PC-9 (cell line): ENCODE measurements around the gene CACNA2D1. TPM values are rescaled to one million over a fixed set of nuclear protein-coding genes. Genes with fewer than 3 reads are reported as not detected.

Source experiments
- BruUV-seq: library from RNA; stranded (reverse); fragments of 400-500 nt; replicated peaks from 2 replicates; lab custom pipeline; 2021; lab: Mats Ljungman, UMichigan
- CTCF ChIA-PET: fragments of 300-600 bp; sonication (Branson Sonifier 250); formaldehyde crosslinking; loops from one replicate; lab custom pipeline; 2022; ENCODE audit warnings: antibody characterized with exemption; lab: Charles Lee
- POLR2A ChIA-PET: fragments of 300-600 bp; sonication (Branson Sonifier 250); formaldehyde crosslinking; loops from one replicate; lab custom pipeline; 2022; ENCODE audit warnings: antibody characterized with exemption; ENCODE audit not compliant: unreplicated experiment; lab: Charles Lee
- DNase-seq, 2 experiments: peaks; one replicate each; pipeline versions ENCODE4 v3.0.0 to v3.0.0-alpha.2; 2015 to 2022; ENCODE audit warnings: mixed read lengths in 1 of 2
- H2AFZ ChIP-seq: fragments of 200-600 bp; sonication (generic); 2 replicates; pipeline ENCODE4 v1.8.1; 2017; ENCODE audit warnings: antibody characterized with exemption
- H3F3A ChIP-seq: fragments of 200-600 bp; sonication (generic); 2 replicates; pipeline ENCODE4 v1.8.1; 2017; ENCODE audit warnings: antibody characterized with exemption, mild to moderate bottlenecking, low read depth; ENCODE audit not compliant: insufficient read depth
- H3K27ac ChIP-seq: fragments of 200-600 bp; sonication (generic); 2 replicates; pipeline ENCODE4 v1.6.1; 2016; ENCODE audit warnings: mixed run types
- H3K27me3 ChIP-seq: fragments of 200-600 bp; sonication (generic); 2 replicates; pipeline ENCODE4 v1.6.1; 2016; ENCODE audit warnings: low read depth, mixed run types; ENCODE audit not compliant: insufficient read depth
- H3K36me3 ChIP-seq: fragments of 200-600 bp; sonication (generic); 2 replicates; pipeline ENCODE4 v1.6.1; 2016; ENCODE audit warnings: low read depth, mixed run types
- H3K4me1 ChIP-seq: fragments of 200-600 bp; sonication (generic); replicated peaks from 2 replicates; pipeline ENCODE4 v1.6.1; 2016; ENCODE audit warnings: mixed run types; ENCODE audit not compliant: insufficient read depth
- H3K4me2 ChIP-seq: fragments of 200-600 bp; sonication (generic); 2 replicates; pipeline ENCODE4 v1.6.1; 2017; ENCODE audit warnings: mixed run types
- H3K4me3 ChIP-seq: fragments of 200-600 bp; sonication (generic); 2 replicates; pipeline ENCODE4 v1.6.1; 2016; ENCODE audit warnings: mixed run types
- H3K79me2 ChIP-seq: fragments of 200-600 bp; sonication (generic); 2 replicates; pipeline ENCODE4 v1.6.1; 2017; ENCODE audit warnings: low read depth, mixed run types
- H3K9me2 ChIP-seq: fragments of 200-600 bp; sonication (generic); 2 replicates; pipeline ENCODE4 v1.8.1; 2017; ENCODE audit warnings: mild to moderate bottlenecking; ENCODE audit not compliant: insufficient read depth
- H3K9me3 ChIP-seq: fragments of 200-600 bp; sonication (generic); 2 replicates; pipeline ENCODE4 v1.8.1; 2016; ENCODE audit warnings: low read depth; ENCODE audit not compliant: insufficient read depth
- H4K20me1 ChIP-seq: fragments of 200-600 bp; sonication (generic); 2 replicates; pipeline ENCODE4 v1.8.1; 2017; ENCODE audit not compliant: insufficient read depth
- EZH2 ChIP-seq: fragments of 200-600 bp; sonication (generic); IDR thresholded peaks from 2 replicates; pipeline ENCODE4 v1.8.0; 2017; ENCODE audit warnings: antibody characterized with exemption, low read depth
- intact Hi-C: fragments of 100-400 bp; cut with micrococcal nuclease; formaldehyde crosslinking; loops from one replicate; pipeline ENCODE4 v1.10.0; 2022; ENCODE audit not compliant: unreplicated experiment
- total RNA-seq: library from RNA; stranded (reverse); gene quantifications from 2 replicates; pipeline ENCODE4 v1.2.3, GENCODE V29; 2021
- TF ChIP-seq, protein P1 (sequence below): fragments of 200-600 bp; sonication (generic); conservative IDR thresholded peaks from 2 replicates; pipeline ENCODE4 v1.6.1; 2017; ENCODE audit warnings: mixed run types, antibody characterized with exemption, mild to moderate bottlenecking, moderate library complexity

Gene CACNA2D1
- total RNA-seq, 1 experiment from 2014 or later, result 3.2 TPM

DNA sequence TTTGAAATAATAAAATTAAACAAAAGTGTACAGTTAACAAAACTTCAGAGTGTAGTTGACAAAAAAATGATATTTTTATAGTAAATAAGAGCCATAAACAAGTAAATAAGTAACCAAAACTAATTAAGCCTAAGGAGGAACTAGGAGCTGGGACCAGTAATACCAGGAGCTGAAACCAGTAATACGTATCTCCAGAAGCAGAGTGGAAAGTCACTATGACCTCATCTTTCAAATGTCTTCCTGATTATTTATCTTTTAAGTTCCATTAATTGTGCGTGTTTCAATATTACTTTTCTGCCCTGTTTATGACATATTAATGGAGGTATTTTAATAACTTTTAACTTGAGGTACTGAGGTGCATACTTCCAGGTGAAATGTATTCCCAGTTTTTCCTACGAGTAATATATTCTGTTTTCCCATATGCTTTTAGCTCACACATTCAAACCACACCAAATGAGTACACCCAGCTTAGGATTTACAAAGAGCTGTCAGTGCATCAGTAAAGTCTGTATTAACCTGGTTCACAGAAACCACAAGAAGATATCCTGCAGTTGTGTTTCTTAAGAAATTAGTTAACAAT is 390.0 kb downstream of the CACNA2D1 start:
- H3K27me3 ChIP-seq, result no peaks in the 10 kb centered on the region
- DNase-seq, result no peak
- no peaks in the 10 kb centered on the region for H3K9me3 ChIP-seq
- BruUV-seq, result no TSS peak
- H3K36me3 ChIP-seq, result no peaks in the 10 kb centered on the region
- CTCF ChIA-PET, result no interaction called here
- H3K9me2 ChIP-seq, result no peaks in the 10 kb centered on the region
- TF ChIP-seq EZH2, result no peak
- TF ChIP-seq, protein P1, sequence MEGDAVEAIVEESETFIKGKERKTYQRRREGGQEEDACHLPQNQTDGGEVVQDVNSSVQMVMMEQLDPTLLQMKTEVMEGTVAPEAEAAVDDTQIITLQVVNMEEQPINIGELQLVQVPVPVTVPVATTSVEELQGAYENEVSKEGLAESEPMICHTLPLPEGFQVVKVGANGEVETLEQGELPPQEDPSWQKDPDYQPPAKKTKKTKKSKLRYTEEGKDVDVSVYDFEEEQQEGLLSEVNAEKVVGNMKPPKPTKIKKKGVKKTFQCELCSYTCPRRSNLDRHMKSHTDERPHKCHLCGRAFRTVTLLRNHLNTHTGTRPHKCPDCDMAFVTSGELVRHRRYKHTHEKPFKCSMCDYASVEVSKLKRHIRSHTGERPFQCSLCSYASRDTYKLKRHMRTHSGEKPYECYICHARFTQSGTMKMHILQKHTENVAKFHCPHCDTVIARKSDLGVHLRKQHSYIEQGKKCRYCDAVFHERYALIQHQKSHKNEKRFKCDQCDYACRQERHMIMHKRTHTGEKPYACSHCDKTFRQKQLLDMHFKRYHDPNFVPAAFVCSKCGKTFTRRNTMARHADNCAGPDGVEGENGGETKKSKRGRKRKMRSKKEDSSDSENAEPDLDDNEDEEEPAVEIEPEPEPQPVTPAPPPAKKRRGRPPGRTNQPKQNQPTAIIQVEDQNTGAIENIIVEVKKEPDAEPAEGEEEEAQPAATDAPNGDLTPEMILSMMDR, result no peak
- H3F3A ChIP-seq, result peaks cover 4% of the 10 kb centered on the region; the same call in 1 of the 2 replicates
- H3K4me1 ChIP-seq, result peaks cover 9% of the 10 kb centered on the region
- POLR2A ChIA-PET, result no interaction called here
- intact Hi-C loops, result no loop called here
- no peak overlapping the region for H2AFZ ChIP-seq
- H3K4me2 ChIP-seq, result no peak overlapping the region
- H3K27ac ChIP-seq, result no peak overlapping the region
- no peak overlapping the region for H3K4me3 ChIP-seq
- no peaks in the 10 kb centered on the region for H3K79me2 ChIP-seq
- no peaks in the 10 kb centered on the region for H4K20me1 ChIP-seq

DNA sequence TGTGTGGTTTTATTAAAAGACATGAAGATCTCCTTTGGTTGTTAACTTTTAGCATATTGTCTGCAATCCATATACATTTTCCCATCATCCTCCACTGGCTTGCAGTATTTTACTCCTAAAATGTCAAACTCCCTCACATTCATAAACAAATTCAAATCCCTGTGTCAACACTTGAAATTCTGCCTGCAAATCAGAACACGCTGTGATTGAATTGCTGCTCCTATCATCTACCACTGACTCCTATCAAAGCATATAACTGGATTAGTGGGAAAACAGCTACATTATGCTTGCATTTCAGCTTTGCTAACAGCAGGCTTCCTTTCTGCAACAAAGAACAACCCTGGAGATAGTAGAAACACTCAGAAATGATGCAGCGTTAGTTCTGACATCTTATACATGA is 392.0 kb downstream of the CACNA2D1 start:
- Histone ChIP-seq H3K9me2 (no peaks in the 10 kb centered on the region), H4K20me1 (no peaks in the 10 kb centered on the region), H3K4me3 (no peak overlapping the region), H3K27me3 (no peaks in the 10 kb centered on the region), H3K27ac (no peak overlapping the region), H3K4me2 (no peak overlapping the region), H3K36me3 (no peaks in the 10 kb centered on the region), H2AFZ (no peak overlapping the region), H3K79me2 (no peaks in the 10 kb centered on the region), H3K9me3 (no peaks in the 10 kb centered on the region), H3F3A (peaks cover 4% of the 10 kb centered on the region; the same call in 1 of the 2 replicates), H3K4me1 (peaks cover 9% of the 10 kb centered on the region)
- no peak for TF ChIP-seq EZH2
- TF ChIP-seq, protein P1, result no peak
- intact Hi-C loops, result no loop called here
- no peak for DNase-seq
- POLR2A ChIA-PET, result no interaction called here
- BruUV-seq, result no TSS peak
- CTCF ChIA-PET, result no interaction called here

DNA sequence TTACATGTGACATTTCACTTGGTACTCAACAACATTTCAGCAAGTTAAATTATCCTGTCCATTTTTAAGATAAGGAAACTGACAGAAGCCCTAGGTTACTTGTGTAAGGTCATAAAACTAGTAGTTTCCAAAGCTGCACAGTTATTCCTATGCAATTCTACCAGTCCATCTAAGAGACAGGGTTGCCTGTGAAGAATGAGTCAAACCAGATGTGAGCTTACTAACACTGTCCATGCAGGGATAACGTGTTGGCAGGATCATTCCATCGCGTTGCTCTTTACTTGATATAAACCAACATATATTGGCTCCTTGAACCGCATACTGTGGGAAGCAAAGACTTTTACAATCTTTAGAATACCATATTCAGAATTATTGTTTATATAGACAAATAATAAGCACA is 392.8 kb downstream of the CACNA2D1 start:
- Histone ChIP-seq H3K4me2 (no peak overlapping the region), H3F3A (peaks cover 4% of the 10 kb centered on the region; the same call in 1 of the 2 replicates), H3K36me3 (no peaks in the 10 kb centered on the region), H3K4me1 (peaks cover 9% of the 10 kb centered on the region), H3K27me3 (no peaks in the 10 kb centered on the region), H3K27ac (no peak overlapping the region), H2AFZ (no peak overlapping the region), H3K4me3 (no peak overlapping the region), H3K79me2 (no peaks in the 10 kb centered on the region), H4K20me1 (no peaks in the 10 kb centered on the region), H3K9me3 (no peaks in the 10 kb centered on the region), H3K9me2 (no peaks in the 10 kb centered on the region)
- ChIA-PET CTCF (no interaction called here), POLR2A (no interaction called here)
- DNase-seq, result no peak
- no peak for TF ChIP-seq EZH2
- TF ChIP-seq, protein P1, result no peak
- intact Hi-C loops, result no loop called here
- no TSS peak for BruUV-seq
